Measurements from ENCODE around the gene NCK2. TPM values are rescaled to one million over a fixed set of nuclear protein-coding genes. Genes with fewer than 3 reads are reported as not detected.
A peak's percentile ranks its signal among the peaks of the same experiment; 100 is the strongest.

Gene NCK2
- total and polyA plus RNA-seq, 2 experiments from 2014 or later = 55.0 to 65.9 TPM

- no peak overlapping the region for H3K4me3 ChIP-seq
- no peaks in the 10 kb centered on the region for H3K27me3 ChIP-seq
- no peaks in the 10 kb centered on the region for H3K36me3 ChIP-seq
- H3K27ac ChIP-seq = no peak overlapping the region
- TF ChIP-seq CTCF (IDR thresholded peaks at IDR 0.05; ENCODE audit: low read depth, low read length) = no peak
- DNase-seq (ENCODE audit: low read depth in 1 of 2, low spot score in 1 of 2) = no peak
- no peaks in the 10 kb centered on the region for H3K4me1 ChIP-seq (ENCODE audit: low read depth)
- H3K9me3 ChIP-seq (ENCODE audit: low read depth) = no peaks in the 10 kb centered on the region
These were observed 3.3 kb downstream of the NCK2 start for GRCh38 chr2:105747991-105748390.

GRCh38 chr2:105748566-105748965 lies 3.9 kb downstream of the NCK2 start:
- TF ChIP-seq CTCF (IDR thresholded peaks at IDR 0.05; ENCODE audit: low read depth, low read length) = no peak
- H3K27ac ChIP-seq = no peak overlapping the region

GRCh38 chr2:105749583-105750400 lies 5.1 kb downstream of the NCK2 start:
- Histone ChIP-seq H3K4me3 (no peak overlapping the region), H3K27ac (no peak overlapping the region), H3K27me3 (no peaks in the 10 kb centered on the region), H3K4me1 (ENCODE audit: low read depth) (no peaks in the 10 kb centered on the region), H3K9me3 (ENCODE audit: low read depth) (no peaks in the 10 kb centered on the region), H3K36me3 (no peaks in the 10 kb centered on the region)
- TF ChIP-seq CTCF (IDR thresholded peaks at IDR 0.05; ENCODE audit: low read depth, low read length) = no peak
- peak in 1 of 2 donors; percentile 48 for DNase-seq (ENCODE audit: low read depth in 1 of 2, low spot score in 1 of 2)

More at GRCh38 chr2:105748566-105748965, 3.9 kb downstream of the NCK2 start:
- Histone ChIP-seq H3K4me1 (ENCODE audit: low read depth) (no peaks in the 10 kb centered on the region), H3K36me3 (no peaks in the 10 kb centered on the region), H3K27me3 (no peaks in the 10 kb centered on the region), H3K9me3 (ENCODE audit: low read depth) (no peaks in the 10 kb centered on the region), H3K4me3 (no peak overlapping the region)
- no peak for DNase-seq (ENCODE audit: low read depth in 1 of 2, low spot score in 1 of 2)

- no peak for DNase-seq (ENCODE audit: low read depth in 1 of 2, low spot score in 1 of 2)
- H3K9me3 ChIP-seq (ENCODE audit: low read depth) = no peaks in the 10 kb centered on the region
- H3K27ac ChIP-seq = no peak overlapping the region
- H3K4me3 ChIP-seq = no peak overlapping the region
- H3K4me1 ChIP-seq (ENCODE audit: low read depth) = peaks cover 3% of the 10 kb centered on the region
- TF ChIP-seq CTCF (IDR thresholded peaks at IDR 0.05; ENCODE audit: low read depth, low read length) = no peak
- H3K36me3 ChIP-seq = no peaks in the 10 kb centered on the region
- no peaks in the 10 kb centered on the region for H3K27me3 ChIP-seq
These were observed 6.0 kb downstream of the NCK2 start for GRCh38 chr2:105750735-105751134.

- H3K27ac ChIP-seq = no peak overlapping the region
- H3K4me3 ChIP-seq = no peak overlapping the region
- DNase-seq (ENCODE audit: low read depth in 1 of 2, low spot score in 1 of 2) = no peak
- H3K4me1 ChIP-seq (ENCODE audit: low read depth) = peaks cover 9% of the 10 kb centered on the region
- no peaks in the 10 kb centered on the region for H3K36me3 ChIP-seq
- no peak for TF ChIP-seq CTCF (IDR thresholded peaks at IDR 0.05; ENCODE audit: low read depth, low read length)
- H3K27me3 ChIP-seq = no peaks in the 10 kb centered on the region
- no peaks in the 10 kb centered on the region for H3K9me3 ChIP-seq (ENCODE audit: low read depth)
These were observed 6.6 kb downstream of the NCK2 start for GRCh38 chr2:105751272-105751671.
